Tibial nerve (tissue), 4 donors: ENCODE results near the gene PDLIM5.

Experiments
- CTCF ChIP-seq, 5 experiments: fragments of 200-600 bp in 3 of 5; fragments of 450-650 bp in 2 of 5; sonication (generic) in 3 of 5; IDR thresholded peaks; one replicate each; pipeline ENCODE4 v1.5.1; 2016 to 2019; ENCODE audit warnings: antibody characterized with exemption in 5 of 5, mild to moderate bottlenecking in 3 of 5, moderate library complexity in 2 of 5
- EP300 ChIP-seq, 2 donors: sonication (generic); formaldehyde crosslinking; IDR thresholded peaks; one replicate each; pipeline ENCODE4 v1.6.1; 2017; ENCODE audit warnings: antibody characterized with exemption in 2 of 2, mild to moderate bottlenecking in 1 of 2

- TF ChIP-seq CTCF (IDR thresholded peaks at IDR 0.05) = no peak
- TF ChIP-seq EP300 (IDR thresholded peaks at IDR 0.05) = no peak
These were observed 264.0 kb downstream of the PDLIM5 start for GRCh38 chr4:94715726-94716125.
